ENCODE measurements around the gene NRSN1. TPM values are rescaled to one million over a fixed set of nuclear protein-coding genes. Genes with fewer than 3 reads are reported as not detected.

Gene NRSN1
- total and polyA plus RNA-seq, 2 of the 13 experiments (the other 11 are each of a cell fraction or from before 2014, with no cell fraction given), result not detected

GRCh38 chr6:24126586-24127192 lies 674 bp downstream of the NRSN1 start (continued):
- TF ChIP-seq HNF1A (IDR thresholded peaks at IDR 0.05; ENCODE audit: low read depth) (no peak), HNF1A (CRISPR knock-in tag; IDR thresholded peaks at IDR 0.05; ENCODE audit: borderline replicate concordance) (no peak), GMEB1 (CRISPR knock-in tag; IDR thresholded peaks at IDR 0.05; ENCODE audit: borderline replicate concordance) (no peak), UBTF (CRISPR knock-in tag; IDR thresholded peaks at IDR 0.05) (peak; percentile 37; the same call in 1 of the 2 replicates), ZNF710 (CRISPR knock-in tag; IDR thresholded peaks at IDR 0.05; ENCODE audit: borderline replicate concordance) (peak; percentile 53; the same call in 1 of the 2 replicates), ZNF562 (CRISPR knock-in tag; IDR thresholded peaks at IDR 0.05; ENCODE audit: borderline replicate concordance) (no peak), ZZZ3 (CRISPR knock-in tag; IDR thresholded peaks at IDR 0.05; ENCODE audit: borderline replicate concordance) (no peak), STAT5B (CRISPR knock-in tag; IDR thresholded peaks at IDR 0.05) (0 out of 2 replicates have a peak, but pooled peaks have one; percentile 73), CREB1 (IDR thresholded peaks at IDR 0.05) (no peak), CREB1 (CRISPR knock-in tag; IDR thresholded peaks at IDR 0.05) (no peak), NFE2L2 (IDR thresholded peaks at IDR 0.05; ENCODE audit: low read length) (no peak), ZBTB1 (CRISPR knock-in tag; IDR thresholded peaks at IDR 0.05; ENCODE audit: borderline replicate concordance) (no peak), ZNF816 (CRISPR knock-in tag; IDR thresholded peaks at IDR 0.05; ENCODE audit: borderline replicate concordance) (peak; percentile 87; the same call in 1 of the 2 replicates), RXRA (CRISPR knock-in tag; IDR thresholded peaks at IDR 0.05) (no peak), ZNF382 (CRISPR knock-in tag; IDR thresholded peaks at IDR 0.05; ENCODE audit: borderline replicate concordance) (no peak), ZNF746 (CRISPR knock-in tag; IDR thresholded peaks at IDR 0.05) (peak; percentile 58; the same call in 1 of the 2 replicates), ZBTB33 (CRISPR knock-in tag; IDR thresholded peaks at IDR 0.05) (no peak)
